Measurements from ENCODE around the gene PTDSS2.

GRCh38 chr11:449889-450808, at the start of gene PTDSS2:
- TF ChIP-seq EZH2 (optimal IDR thresholded peaks at IDR 0.05; ENCODE audit: low read depth, low read length), result no peak
- no peak for TF ChIP-seq CTCF (IDR thresholded peaks at IDR 0.05; ENCODE audit: low read length)
